GM03348 (cell line): ENCODE results near the gene TCFL5.

Experiments
- DNase-seq: peaks from one replicate; pipeline ENCODE4 v3.0.0; 2012; ENCODE audit warnings: low spot score

Gene TCFL5

GRCh38 chr20:62832951-62833391 lies 28.7 kb downstream of the TCFL5 start:
- DNase-seq = no peak

- DNase-seq = peak; percentile 12
Observed at GRCh38 chr20:62832212-62832922, 29.3 kb downstream of the TCFL5 start.

- peak; percentile 7 for DNase-seq
Observed at GRCh38 chr20:62831854-62832211, 29.8 kb downstream of the TCFL5 start.

GRCh38 chr20:62831361-62831788 lies 30.2 kb downstream of the TCFL5 start:
- no peak for DNase-seq

GRCh38 chr20:62830821-62831220 lies 30.8 kb downstream of the TCFL5 start:
- DNase-seq = no peak

DNA sequence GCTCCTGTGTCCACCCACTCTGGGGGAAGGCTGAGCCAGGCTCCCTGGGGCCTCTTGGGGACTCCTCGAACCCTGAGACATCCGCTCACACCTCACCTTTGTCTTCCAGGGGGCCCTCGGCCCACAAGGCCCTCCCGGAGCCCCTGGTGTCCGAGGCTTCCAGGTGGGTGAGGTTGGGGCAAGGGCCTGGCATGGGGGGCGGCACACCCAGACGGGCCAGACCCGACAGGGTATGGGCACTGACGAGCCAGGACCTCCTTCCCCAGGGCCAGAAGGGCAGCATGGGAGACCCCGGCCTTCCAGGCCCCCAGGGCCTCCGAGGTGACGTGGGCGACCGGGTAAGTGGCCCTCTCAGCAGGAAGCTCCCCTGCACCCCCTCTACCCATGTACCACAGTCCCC lies 31.4 kb downstream of the TCFL5 start:
- no peak for DNase-seq

DNA sequence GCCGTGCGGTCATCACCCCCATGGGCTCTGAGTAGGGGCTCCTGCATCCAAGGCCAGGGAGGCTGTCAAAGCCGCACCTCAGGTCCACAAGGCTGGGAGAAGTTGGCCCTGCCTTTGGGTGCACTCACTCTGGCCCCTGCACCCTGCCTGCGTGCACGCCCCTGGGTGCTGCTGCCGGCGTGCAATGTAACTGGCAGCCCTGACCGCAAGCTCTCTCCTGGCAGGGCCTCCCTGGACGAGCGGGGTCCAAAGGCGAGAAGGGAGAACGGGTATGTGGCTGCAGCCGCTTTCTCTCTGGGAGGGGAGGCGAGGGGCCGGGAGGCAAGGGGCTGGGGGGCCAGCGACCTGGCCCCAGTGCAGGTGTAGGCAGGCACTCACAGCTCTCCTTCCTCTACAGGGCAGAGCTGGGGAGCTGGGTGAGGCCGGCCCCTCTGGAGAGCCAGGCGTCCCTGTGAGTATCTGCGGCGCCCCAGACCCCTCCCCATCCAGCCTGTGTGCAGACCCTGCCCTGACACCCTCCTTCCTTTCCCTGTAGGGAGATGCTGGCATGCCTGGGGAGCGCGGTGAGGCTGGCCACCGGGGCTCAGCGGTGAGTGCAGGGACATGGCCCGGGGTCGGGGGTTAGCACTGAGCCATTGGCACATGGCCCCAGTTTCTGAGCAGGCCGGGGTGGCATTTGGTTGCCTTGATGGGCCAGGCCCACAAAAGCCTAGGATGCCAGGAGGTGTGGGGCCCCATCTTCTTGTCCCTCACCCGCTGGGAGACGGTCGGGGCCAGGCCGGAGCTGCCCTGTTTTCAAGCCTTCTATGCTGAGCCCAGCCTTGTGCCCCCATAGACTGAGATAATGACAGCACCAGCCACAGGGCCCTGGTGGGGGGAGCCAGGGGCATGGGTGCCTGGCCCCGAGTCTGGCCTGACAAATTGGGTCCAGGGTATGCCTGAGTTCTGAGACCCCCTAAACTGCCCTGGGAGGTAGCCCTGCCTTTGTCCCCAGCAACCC lies 32.1 kb downstream of the TCFL5 start:
- no peak for DNase-seq

GRCh38 chr20:62828511-62829230 lies 33.0 kb downstream of the TCFL5 start:
- DNase-seq = no peak

GRCh38 chr20:62828051-62828450 lies 33.6 kb downstream of the TCFL5 start:
- DNase-seq = no peak

DNA sequence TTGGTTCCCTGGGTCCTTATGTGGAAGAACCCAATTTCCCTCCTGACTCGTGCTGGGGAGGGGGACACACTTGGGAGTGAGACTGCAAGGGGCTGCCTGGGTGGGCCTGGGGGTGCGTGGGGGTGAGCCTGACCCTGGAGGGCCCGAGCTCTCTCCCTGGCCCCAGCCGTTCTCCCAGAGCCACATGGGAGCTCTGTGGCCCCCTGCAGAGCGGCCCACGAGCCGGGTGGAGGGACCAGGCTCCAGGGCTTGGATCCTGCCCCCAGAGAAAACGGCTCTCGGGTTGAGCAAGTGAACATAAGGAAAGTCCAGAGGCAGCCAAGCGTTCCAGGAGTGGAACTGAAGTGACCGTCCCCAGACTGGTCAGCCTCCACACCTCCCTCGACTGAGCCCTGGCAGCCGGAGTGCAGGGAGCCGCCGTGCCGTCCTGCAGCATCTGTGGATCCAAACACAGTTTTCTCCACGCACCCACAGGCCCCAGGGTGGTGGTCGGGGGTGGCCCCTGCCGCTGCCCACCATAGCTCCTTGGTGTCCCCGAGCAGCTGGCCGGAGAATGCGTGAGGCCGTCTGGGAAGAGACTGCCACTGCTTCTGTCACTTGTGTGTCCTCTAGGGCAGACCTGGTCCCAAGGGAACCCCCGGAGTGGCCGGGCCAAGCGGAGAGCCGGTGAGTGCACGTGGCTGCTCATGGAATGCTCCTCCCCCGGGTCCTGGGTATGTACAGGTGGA lies 34.1 kb downstream of the TCFL5 start:
- no peak for DNase-seq

DNA sequence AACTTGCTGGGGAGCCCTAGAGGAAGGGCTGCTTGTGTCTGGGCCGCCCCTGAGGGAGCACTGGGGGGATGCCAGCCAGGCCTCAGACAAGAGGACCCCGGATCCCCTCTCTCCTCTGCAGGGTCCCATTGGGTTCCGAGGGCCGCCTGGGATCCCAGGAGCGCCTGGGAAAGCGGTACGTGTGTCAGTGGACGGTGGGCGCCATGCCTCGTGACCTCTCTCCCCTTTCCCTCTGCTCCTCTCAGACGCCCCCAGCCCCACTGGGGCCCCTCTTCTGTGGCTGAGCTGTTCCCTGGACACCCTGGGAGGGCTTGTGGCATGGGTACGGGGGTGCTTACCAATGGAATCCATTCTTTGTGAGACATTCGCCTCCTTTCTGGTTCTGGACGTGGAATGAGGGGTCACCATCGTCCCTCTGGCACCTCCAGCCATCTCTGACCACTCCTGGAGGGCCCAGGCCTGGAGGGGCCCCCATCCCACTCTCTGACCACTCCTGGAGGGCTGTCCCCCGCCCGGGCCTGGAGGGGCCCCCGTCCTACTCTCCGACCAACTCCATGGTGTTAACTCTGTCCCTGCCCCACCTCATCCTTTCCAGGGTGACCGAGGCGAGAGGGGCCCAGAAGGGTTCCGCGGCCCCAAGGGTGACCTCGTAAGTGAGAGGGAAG lies 34.8 kb downstream of the TCFL5 start:
- DNase-seq = no peak

GRCh38 chr20:62825986-62826645 lies 35.5 kb downstream of the TCFL5 start:
- no peak for DNase-seq

DNA sequence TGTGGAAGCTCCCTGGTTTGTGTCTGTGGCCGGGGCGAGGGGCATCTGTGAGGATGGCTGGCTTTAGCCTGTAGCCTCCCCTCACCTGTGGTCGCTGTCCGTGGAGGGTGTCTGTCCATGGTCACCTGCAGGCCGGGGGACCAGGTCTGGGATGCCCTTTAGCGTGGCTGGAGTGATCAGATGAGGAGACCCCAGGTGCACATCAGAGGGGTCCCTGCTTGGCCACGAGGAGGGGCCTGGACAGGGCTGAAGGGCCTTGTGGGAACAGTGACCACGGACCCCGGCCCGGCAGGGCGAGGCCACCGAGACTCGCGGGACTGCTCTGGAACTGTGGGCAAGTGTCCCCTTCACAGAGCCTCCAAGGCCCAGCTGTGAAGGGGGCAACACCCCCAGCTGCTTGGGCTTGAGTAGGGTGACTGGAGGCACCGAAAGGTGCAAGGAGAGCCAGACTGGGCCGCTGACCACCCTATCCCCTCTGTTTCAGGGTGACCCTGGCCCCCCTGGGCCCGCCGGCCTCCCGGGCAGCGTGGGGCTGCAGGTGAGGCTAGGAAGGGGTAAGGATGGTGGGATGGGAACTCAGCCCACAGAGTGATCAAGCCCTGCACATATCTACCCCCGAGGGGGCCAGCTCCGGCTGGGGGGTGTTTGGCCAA lies 36.2 kb downstream of the TCFL5 start:
- no peak for DNase-seq

GRCh38 chr20:62824476-62825332 lies 36.9 kb downstream of the TCFL5 start:
- peak; percentile 51 for DNase-seq

- no peak for DNase-seq
Observed at GRCh38 chr20:62823688-62824475, 37.7 kb downstream of the TCFL5 start.

DNA sequence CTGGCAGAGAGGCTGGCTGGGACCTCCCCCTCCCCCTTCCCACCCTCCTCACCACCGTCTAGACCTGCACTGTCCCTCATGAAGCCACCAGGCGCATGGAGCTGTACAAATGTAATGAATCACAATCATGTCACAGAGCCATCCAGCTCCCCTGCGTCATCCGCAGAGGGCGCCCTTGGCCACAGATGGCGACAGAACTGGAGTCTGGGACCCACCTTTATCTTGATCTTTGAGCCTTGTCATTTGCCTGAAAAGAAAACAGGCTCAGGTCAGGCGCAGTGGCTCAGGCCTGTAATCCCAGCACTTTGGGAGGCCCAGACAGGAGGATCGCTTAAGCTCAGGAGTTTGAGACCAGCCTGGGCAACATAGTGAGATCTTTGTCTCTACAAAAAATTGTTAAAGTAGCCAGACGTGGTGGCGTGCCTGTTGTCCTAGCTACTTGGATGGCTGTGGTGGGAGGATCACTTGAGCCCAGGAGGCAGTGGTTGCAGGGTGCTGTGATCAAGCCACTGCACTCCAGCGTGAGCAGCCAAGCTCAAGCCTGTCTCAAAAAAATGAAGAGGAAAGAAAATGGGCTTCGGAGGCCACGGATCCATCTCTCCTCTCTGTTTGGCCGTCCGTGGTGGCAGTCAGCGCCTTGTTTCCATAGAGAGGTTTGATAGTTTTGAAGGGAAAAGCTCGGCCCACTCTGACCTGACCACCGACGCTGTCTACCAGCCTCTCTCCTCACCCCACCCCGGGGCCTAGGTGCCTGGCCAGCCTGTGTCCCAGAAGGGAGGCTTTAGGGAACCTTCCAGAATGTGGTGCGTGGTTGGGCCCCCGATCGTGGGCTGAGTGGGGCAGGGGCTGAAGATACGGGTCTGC lies 38.6 kb downstream of the TCFL5 start:
- peak; percentile 31 for DNase-seq

GRCh38 chr20:62822239-62822787 lies 39.3 kb downstream of the TCFL5 start:
- DNase-seq = peak; percentile 6
